Stimulated activated CD8-positive, alpha-beta memory T cell treated with anti-CD3 and anti-CD28 coated beads, Interleukin-4, amount 100 ng/mL, for 24 hours (primary cell): ENCODE measurements around the gene C4orf50.

Experiments
- DNase-seq: peaks from one replicate; pipeline ENCODE4 v3.0.0-alpha.2; 2020; ENCODE audit warnings: low read depth

Gene C4orf50

GRCh38 chr4:5921101-5921980 lies 96.9 kb downstream of the C4orf50 start:
- no peak for DNase-seq

- DNase-seq: no peak
Measured at GRCh38 chr4:5919571-5919970, 98.7 kb downstream of the C4orf50 start.

- DNase-seq: no peak
Measured at GRCh38 chr4:5919044-5919443, 99.2 kb downstream of the C4orf50 start.

- DNase-seq: no peak
Measured at GRCh38 chr4:5918331-5918985, 99.8 kb downstream of the C4orf50 start.

GRCh38 chr4:5917672-5918071 lies 100.6 kb downstream of the C4orf50 start:
- DNase-seq: no peak

- no peak for DNase-seq
Measured at GRCh38 chr4:5916229-5916628, 102.0 kb downstream of the C4orf50 start.

- DNase-seq: no peak
Measured at GRCh38 chr4:5913454-5913853, 104.8 kb downstream of the C4orf50 start.

GRCh38 chr4:5912614-5913019 lies 105.6 kb downstream of the C4orf50 start:
- DNase-seq: no peak

- DNase-seq: no peak
Measured at GRCh38 chr4:5908876-5909427, 109.3 kb downstream of the C4orf50 start.

GRCh38 chr4:5906191-5906590 lies 112.0 kb downstream of the C4orf50 start:
- DNase-seq: no peak

GRCh38 chr4:5905714-5906113 lies 112.5 kb downstream of the C4orf50 start:
- no peak for DNase-seq

- DNase-seq: no peak
Measured at GRCh38 chr4:5900844-5901243, 117.4 kb downstream of the C4orf50 start.

- no peak for DNase-seq
Measured at GRCh38 chr4:5899881-5900280, 118.3 kb downstream of the C4orf50 start.

GRCh38 chr4:5899396-5899795 lies 118.8 kb downstream of the C4orf50 start:
- DNase-seq: no peak

GRCh38 chr4:5897674-5898073 lies 120.6 kb downstream of the C4orf50 start:
- no peak for DNase-seq

- DNase-seq: no peak
Measured at GRCh38 chr4:5895287-5895686, 122.9 kb downstream of the C4orf50 start.

GRCh38 chr4:5894266-5894665 lies 124.0 kb downstream of the C4orf50 start:
- DNase-seq: no peak

- DNase-seq: no peak
Measured at GRCh38 chr4:5893591-5893990, 124.6 kb downstream of the C4orf50 start.

GRCh38 chr4:5893004-5893580 lies 125.1 kb downstream of the C4orf50 start, which contains the start of gene CRMP1:
Gene CRMP1, minus strand, starts transcription at chr4:5893086. Its CDS starts 117 bp downstream, at chr4:5892969.
- DNase-seq: no peak

- no peak for DNase-seq
Measured at GRCh38 chr4:5892323-5893003, 125.8 kb downstream of the C4orf50 start.

- no peak for DNase-seq
Measured at GRCh38 chr4:5891563-5892322, 126.5 kb downstream of the C4orf50 start.
